Measurements from ENCODE around the gene ITGB7.

DNA sequence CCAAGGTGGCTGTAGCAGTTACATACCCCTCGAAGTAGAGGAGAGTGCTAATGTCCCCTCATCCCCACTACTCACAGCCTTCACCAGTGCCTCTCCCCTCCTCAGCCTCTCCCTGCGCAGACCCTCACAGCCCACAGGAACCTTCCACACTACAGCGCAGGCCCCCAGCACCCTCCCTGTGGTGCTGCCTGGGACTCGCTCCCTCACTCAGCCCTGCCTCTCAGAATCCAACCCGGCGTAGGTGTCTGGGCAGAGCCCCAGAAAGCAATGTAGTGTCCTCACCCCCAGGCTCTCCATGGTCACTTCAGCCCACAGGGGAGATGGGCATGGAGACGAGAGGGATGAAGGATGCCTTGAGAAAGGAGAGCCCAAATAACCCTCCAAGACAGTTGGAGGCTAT lies 37.4 kb downstream of the ITGB7 start:
- TF ChIP-seq, protein P1, sequence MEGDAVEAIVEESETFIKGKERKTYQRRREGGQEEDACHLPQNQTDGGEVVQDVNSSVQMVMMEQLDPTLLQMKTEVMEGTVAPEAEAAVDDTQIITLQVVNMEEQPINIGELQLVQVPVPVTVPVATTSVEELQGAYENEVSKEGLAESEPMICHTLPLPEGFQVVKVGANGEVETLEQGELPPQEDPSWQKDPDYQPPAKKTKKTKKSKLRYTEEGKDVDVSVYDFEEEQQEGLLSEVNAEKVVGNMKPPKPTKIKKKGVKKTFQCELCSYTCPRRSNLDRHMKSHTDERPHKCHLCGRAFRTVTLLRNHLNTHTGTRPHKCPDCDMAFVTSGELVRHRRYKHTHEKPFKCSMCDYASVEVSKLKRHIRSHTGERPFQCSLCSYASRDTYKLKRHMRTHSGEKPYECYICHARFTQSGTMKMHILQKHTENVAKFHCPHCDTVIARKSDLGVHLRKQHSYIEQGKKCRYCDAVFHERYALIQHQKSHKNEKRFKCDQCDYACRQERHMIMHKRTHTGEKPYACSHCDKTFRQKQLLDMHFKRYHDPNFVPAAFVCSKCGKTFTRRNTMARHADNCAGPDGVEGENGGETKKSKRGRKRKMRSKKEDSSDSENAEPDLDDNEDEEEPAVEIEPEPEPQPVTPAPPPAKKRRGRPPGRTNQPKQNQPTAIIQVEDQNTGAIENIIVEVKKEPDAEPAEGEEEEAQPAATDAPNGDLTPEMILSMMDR (IDR thresholded peaks at IDR 0.05; ENCODE audit: low read length): no peak
- TF ChIP-seq EZH2 (optimal IDR thresholded peaks at IDR 0.05; ENCODE audit: low read depth, low read length): no peak

All from MM.1S (cell line).